Tibial nerve (tissue), 3 donors: ENCODE data around the gene PRKAB1.

Experiments
- POLR2A ChIP-seq, 2 donors: fragments of 450-650 bp; IDR thresholded peaks; one replicate each; pipeline ENCODE4 v1.6.1; 2017; ENCODE audit warnings: antibody characterized with exemption in 2 of 2, mild to moderate bottlenecking in 2 of 2, moderate library complexity in 2 of 2
- TF ChIP-seq, protein P1 (sequence below), 5 experiments: fragments of 200-600 bp in 3 of 5; fragments of 450-650 bp in 2 of 5; sonication (generic) in 3 of 5; IDR thresholded peaks; one replicate each; pipeline ENCODE4 v1.5.1; 2016 to 2019; ENCODE audit warnings: antibody characterized with exemption in 5 of 5, mild to moderate bottlenecking in 3 of 5, moderate library complexity in 2 of 5

DNA sequence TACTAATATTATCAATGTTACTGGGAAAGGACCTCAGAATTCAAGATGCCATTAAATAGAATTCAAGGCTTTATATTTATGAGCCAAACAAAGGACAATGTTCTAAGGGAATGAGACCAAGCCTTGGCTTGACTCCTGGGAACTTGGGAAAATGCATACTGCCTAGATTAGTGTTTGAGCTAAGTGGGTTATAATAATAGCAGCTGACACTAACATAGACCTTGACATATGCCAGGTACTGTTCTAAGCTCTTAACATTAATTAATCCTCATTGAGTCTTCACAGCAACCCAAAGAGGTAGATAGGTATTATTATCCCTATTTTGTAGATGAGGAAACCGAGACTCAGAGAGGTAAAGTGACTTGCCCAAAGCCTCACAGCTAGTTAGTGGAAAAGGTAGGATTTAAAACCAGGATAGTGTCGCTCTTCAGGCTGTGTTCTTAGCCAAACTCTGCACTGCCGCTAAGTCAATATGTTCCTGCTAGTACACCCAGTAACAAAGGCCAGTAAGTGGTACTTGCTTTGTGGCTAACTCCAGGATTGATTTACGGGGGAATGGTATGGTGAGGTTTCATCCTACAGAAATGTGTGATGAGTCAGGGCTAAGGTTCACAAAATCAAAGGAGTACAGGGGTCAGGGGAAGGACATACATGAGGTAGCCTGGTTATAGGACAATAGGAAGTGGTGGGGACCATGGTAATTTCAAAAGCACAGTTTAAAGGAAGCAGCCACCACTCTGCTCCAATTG lies 35.8 kb upstream of the PRKAB1 start:
- TF ChIP-seq, protein P1, sequence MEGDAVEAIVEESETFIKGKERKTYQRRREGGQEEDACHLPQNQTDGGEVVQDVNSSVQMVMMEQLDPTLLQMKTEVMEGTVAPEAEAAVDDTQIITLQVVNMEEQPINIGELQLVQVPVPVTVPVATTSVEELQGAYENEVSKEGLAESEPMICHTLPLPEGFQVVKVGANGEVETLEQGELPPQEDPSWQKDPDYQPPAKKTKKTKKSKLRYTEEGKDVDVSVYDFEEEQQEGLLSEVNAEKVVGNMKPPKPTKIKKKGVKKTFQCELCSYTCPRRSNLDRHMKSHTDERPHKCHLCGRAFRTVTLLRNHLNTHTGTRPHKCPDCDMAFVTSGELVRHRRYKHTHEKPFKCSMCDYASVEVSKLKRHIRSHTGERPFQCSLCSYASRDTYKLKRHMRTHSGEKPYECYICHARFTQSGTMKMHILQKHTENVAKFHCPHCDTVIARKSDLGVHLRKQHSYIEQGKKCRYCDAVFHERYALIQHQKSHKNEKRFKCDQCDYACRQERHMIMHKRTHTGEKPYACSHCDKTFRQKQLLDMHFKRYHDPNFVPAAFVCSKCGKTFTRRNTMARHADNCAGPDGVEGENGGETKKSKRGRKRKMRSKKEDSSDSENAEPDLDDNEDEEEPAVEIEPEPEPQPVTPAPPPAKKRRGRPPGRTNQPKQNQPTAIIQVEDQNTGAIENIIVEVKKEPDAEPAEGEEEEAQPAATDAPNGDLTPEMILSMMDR (IDR thresholded peaks at IDR 0.05) = no peak
- TF ChIP-seq POLR2A (IDR thresholded peaks at IDR 0.05) = no peak
